HepG2 (cell line): ENCODE measurements around the gene SUN1. TPM values are rescaled to one million over a fixed set of nuclear protein-coding genes. Genes with fewer than 3 reads are reported as not detected.

ENCODE experiments used
- BHLHE40 ChIP-seq: IDR thresholded peaks from 2 replicates; pipeline ENCODE4 v1.6.1; 2011; ENCODE audit warnings: low read length, improper control_type of control experiment
- CCAR2 ChIP-seq: fragments of 200-400 bp; formaldehyde crosslinking; optimal IDR thresholded peaks from 2 replicates; pipeline ENCODE3; 2018; ENCODE audit warnings: low read depth, mild to moderate bottlenecking, low read length, moderate library complexity
- HES4 ChIP-seq: sonication (generic); formaldehyde crosslinking; IDR thresholded peaks from 2 replicates; pipeline ENCODE4 v1.9.0; 2021; ENCODE audit warnings: mild to moderate bottlenecking, missing genetic modification reagents, borderline replicate concordance
- HOMEZ ChIP-seq: IDR thresholded peaks from 2 replicates; pipeline ENCODE4 v1.6.1; 2016; ENCODE audit warnings: low read depth
- HOXA5 ChIP-seq: sonication (generic); formaldehyde crosslinking; IDR thresholded peaks from 2 replicates; pipeline ENCODE4 v1.4.0; 2020; ENCODE audit warnings: missing genetic modification reagents
- MEIS2 ChIP-seq: sonication (generic); formaldehyde crosslinking; IDR thresholded peaks from 2 replicates; pipeline ENCODE4 v1.9.0; 2021; ENCODE audit warnings: mild to moderate bottlenecking, missing genetic modification reagents
- MXD4 ChIP-seq: IDR thresholded peaks from 2 replicates; pipeline ENCODE4 v1.6.1; 2016; ENCODE audit warnings: mild to moderate bottlenecking, missing biosample characterization, missing genetic modification reagents
- NFKB2 ChIP-seq: sonication (generic); formaldehyde crosslinking; IDR thresholded peaks from 2 replicates; pipeline ENCODE4 v1.4.0; 2020; ENCODE audit warnings: missing genetic modification reagents, borderline replicate concordance
- TGIF2 ChIP-seq: IDR thresholded peaks from 2 replicates; pipeline ENCODE4 v1.6.1; 2016; ENCODE audit warnings: control low read depth, missing compliant biosample characterization
- ZBTB38 ChIP-seq: sonication (generic); formaldehyde crosslinking; IDR thresholded peaks from 2 replicates; pipeline ENCODE4 v1.5.1; 2020; ENCODE audit warnings: mild to moderate bottlenecking, missing genetic modification reagents
- ZBTB7A ChIP-seq: sonication (generic); formaldehyde crosslinking; IDR thresholded peaks from 2 replicates; pipeline ENCODE4 v1.8.0; 2022; ENCODE audit warnings: mild to moderate bottlenecking, missing genetic modification reagents
- ZFP41 ChIP-seq: sonication (generic); formaldehyde crosslinking; IDR thresholded peaks from 2 replicates; pipeline ENCODE4 v1.4.0; 2020; ENCODE audit warnings: mild to moderate bottlenecking, missing genetic modification reagents, borderline replicate concordance
- ZFP91 ChIP-seq: sonication (generic); formaldehyde crosslinking; IDR thresholded peaks from 2 replicates; pipeline ENCODE4 v1.9.0; 2022; ENCODE audit warnings: missing genetic modification reagents, mild to moderate bottlenecking, borderline replicate concordance
- ZIK1 ChIP-seq: sonication (generic); formaldehyde crosslinking; IDR thresholded peaks from 2 replicates; pipeline ENCODE4 v1.5.0; 2020; ENCODE audit warnings: mild to moderate bottlenecking, low read depth, missing genetic modification reagents, borderline replicate concordance
- ZNF260 ChIP-seq: sonication (generic); formaldehyde crosslinking; IDR thresholded peaks from 2 replicates; pipeline ENCODE4 v1.4.0; 2020; ENCODE audit warnings: missing genetic modification reagents, low read depth, mild to moderate bottlenecking, borderline replicate concordance
- ZNF318 ChIP-seq: sonication (generic); formaldehyde crosslinking; IDR thresholded peaks from 2 replicates; pipeline ENCODE4 v1.4.0; 2020; ENCODE audit warnings: mild to moderate bottlenecking, missing genetic modification reagents
- ZSCAN22 ChIP-seq: sonication (generic); formaldehyde crosslinking; IDR thresholded peaks from 2 replicates; pipeline ENCODE4 v1.4.0; 2020; ENCODE audit warnings: mild to moderate bottlenecking, missing genetic modification reagents
- polyA plus RNA-seq, 8 experiments: library from polyadenylated mRNA; depleted of rRNA in 3 of 8; stranded (reverse) in 7 of 8; unstranded in 1 of 8; fragments of >200 nt; fragmentation: Illumina TruSeq in 4 of 8; extraction: Trizol in 4 of 8; gene quantifications; 2 replicates each; pipeline versions ENCODE4 v1.2.1 to v1.2.3, GENCODE V29; 2011 to 2016; ENCODE audit warnings: low read depth in 4 of 8, missing spikeins in 1 of 8, mixed read lengths in 1 of 8; ENCODE audit not compliant: insufficient read depth in 1 of 8
- total RNA-seq, 5 experiments: library from RNA; depleted of rRNA; stranded (reverse); fragments of >200 nt; fragmentation: Illumina TruSeq; extraction: Trizol; gene quantifications; 2 replicates each; pipeline ENCODE4 v1.2.3, GENCODE V29; 2016; ENCODE audit warnings: low read depth in 1 of 5

The SUN1 gene
- total and polyA plus RNA-seq, 2 of the 13 experiments (the other 11 are each of a cell fraction or from before 2014, with no cell fraction given), result 47.0 to 126 TPM

GRCh38 chr7:876077-876971, 44.0 kb downstream of the SUN1 start, which contains the start of gene GET4 (continued):
- TF ChIP-seq ZNF318 (no peak), MEIS2 (peak; percentile 60; the same call in 1 of the 2 replicates), ZNF260 (no peak), MXD4 (peak; percentile 91), HES4 (CRISPR knock-in tag) (no peak), HOMEZ (CRISPR knock-in tag) (no peak), NFKB2 (CRISPR knock-in tag) (peak; percentile 24; the same call in 1 of the 2 replicates), ZIK1 (CRISPR knock-in tag) (peak; percentile 77; the same call in 1 of the 2 replicates), BHLHE40 (peak; percentile 99), CCAR2 (no peak), ZBTB38 (CRISPR knock-in tag) (peak; percentile 99), TGIF2 (CRISPR knock-in tag) (0 out of 2 replicates have a peak, but pooled peaks have one; percentile 53), ZFP41 (CRISPR knock-in tag) (no peak), ZFP91 (CRISPR knock-in tag) (peak; percentile 56; the same call in 1 of the 2 replicates), ZBTB7A (CRISPR knock-in tag) (peak; percentile 66; the same call in 1 of the 2 replicates), HOXA5 (CRISPR knock-in tag) (no peak), ZSCAN22 (CRISPR knock-in tag) (peak; percentile 91)
